WTC11 (cell line): ENCODE measurements around the gene SLC8A1. TPM values are rescaled to one million over a fixed set of nuclear protein-coding genes. Genes with fewer than 3 reads are reported as not detected.

Source experiments
- ATAC-seq: fragments of 200-7000 bp; cut with Tn5 transposase; 2 replicates; pipeline ENCODE4 v1.10.0; 2021; ENCODE audit warnings: mild to moderate bottlenecking, moderate library complexity
- CTCF ChIA-PET: fragments of 300-600 bp; sonication (Branson Sonifier 250); formaldehyde crosslinking; loops from one replicate; lab custom pipeline; 2021; ENCODE audit warnings: antibody characterized with exemption; lab: Charles Lee
- POLR2A ChIA-PET: fragments of 350-600 bp; sonication (Branson Sonifier 250); formaldehyde crosslinking; loops from one replicate; lab custom pipeline; 2021; ENCODE audit warnings: antibody characterized with exemption; lab: Charles Lee
- DNase-seq: peaks from one replicate; pipeline ENCODE4 v3.0.0; 2021; ENCODE audit warnings: low spot score
- H3K27ac Mint-ChIP-seq: 2 replicates; pipeline ENCODE4 v1.8.0; 2021; ENCODE audit warnings: mixed read lengths
- H3K27me3 Mint-ChIP-seq: 2 replicates; pipeline ENCODE4 v1.8.0; 2021; ENCODE audit warnings: low read depth, mild to moderate bottlenecking, moderate library complexity, mixed read lengths
- H3K36me3 Mint-ChIP-seq: 2 replicates; pipeline ENCODE4 v1.8.0; 2021; ENCODE audit warnings: mixed read lengths
- H3K4me1 Mint-ChIP-seq: 2 replicates; pipeline ENCODE4 v1.8.0; 2022; ENCODE audit warnings: mixed read lengths
- H3K4me3 Mint-ChIP-seq: 2 replicates; pipeline ENCODE4 v1.8.0; 2021; ENCODE audit warnings: mild to moderate bottlenecking, moderate library complexity, mixed read lengths
- H3K9me3 Mint-ChIP-seq: 2 replicates; pipeline ENCODE4 v1.8.0; 2021; ENCODE audit warnings: mixed read lengths
- ELF4 ChIP-seq: sonication (generic); formaldehyde crosslinking; IDR thresholded peaks from 2 replicates; pipeline ENCODE4 v1.8.1; 2022; ENCODE audit warnings: low read depth, mild to moderate bottlenecking, moderate library complexity, missing genetic modification reagents
- ESRRA ChIP-seq: sonication (generic); formaldehyde crosslinking; IDR thresholded peaks from 2 replicates; pipeline ENCODE4 v1.8.1; 2022; ENCODE audit warnings: mild to moderate bottlenecking, missing genetic modification reagents, borderline replicate concordance
- ETV6 ChIP-seq: sonication (generic); formaldehyde crosslinking; IDR thresholded peaks from 2 replicates; pipeline ENCODE4 v1.8.1; 2022; ENCODE audit warnings: mild to moderate bottlenecking, missing genetic modification reagents
- FOXJ3 ChIP-seq: sonication (generic); formaldehyde crosslinking; IDR thresholded peaks from 2 replicates; pipeline ENCODE4 v1.9.0; 2021; ENCODE audit warnings: missing genetic modification reagents, mild to moderate bottlenecking, borderline replicate concordance
- FOXK1 ChIP-seq: sonication (generic); formaldehyde crosslinking; IDR thresholded peaks from 2 replicates; pipeline ENCODE4 v1.8.0; 2022; ENCODE audit warnings: mild to moderate bottlenecking, moderate library complexity, missing genetic modification reagents
- FOXP1 ChIP-seq: sonication (generic); formaldehyde crosslinking; IDR thresholded peaks from 2 replicates; pipeline ENCODE4 v1.8.0; 2022; ENCODE audit warnings: missing genetic modification reagents, mild to moderate bottlenecking, moderate library complexity, borderline replicate concordance
- GABPB1 ChIP-seq: sonication (generic); formaldehyde crosslinking; IDR thresholded peaks from 2 replicates; pipeline ENCODE4 v1.8.1; 2023; ENCODE audit warnings: mild to moderate bottlenecking, missing genetic modification reagents
- GRHL2 ChIP-seq: fragments of 250-450 bp; sonication (Bioruptor Pico); IDR thresholded peaks from 2 replicates; pipeline ENCODE4 v1.8.0; 2022; ENCODE audit warnings: mild to moderate bottlenecking, moderate library complexity; ENCODE audit not compliant: insufficient replicate concordance, severe bottlenecking
- GTF2I ChIP-seq: fragments of 250-450 bp; sonication (Bioruptor Pico); conservative IDR thresholded peaks from 2 replicates; pipeline ENCODE4 v1.4.0; 2021; ENCODE audit warnings: mild to moderate bottlenecking
- HMGA2 ChIP-seq: fragments of 250-450 bp; sonication (Bioruptor Pico); IDR thresholded peaks from 2 replicates; pipeline ENCODE4 v1.4.0; 2021; ENCODE audit warnings: mild to moderate bottlenecking, moderate library complexity
- MXD4 ChIP-seq: fragments of 250-450 bp; sonication (Bioruptor Pico); IDR thresholded peaks from 2 replicates; pipeline ENCODE4 v1.8.0; 2021; ENCODE audit warnings: mild to moderate bottlenecking, moderate library complexity, borderline replicate concordance
- OVOL2 ChIP-seq: fragments of 250-450 bp; sonication (Bioruptor Pico); IDR thresholded peaks from 2 replicates; pipeline ENCODE4 v1.9.0; 2021; ENCODE audit warnings: mild to moderate bottlenecking, borderline replicate concordance
- PRRX2 ChIP-seq: fragments of 250-450 bp; sonication (Bioruptor Pico); IDR thresholded peaks from 2 replicates; pipeline ENCODE4 v1.8.0; 2021; ENCODE audit warnings: mild to moderate bottlenecking
- SMAD3 ChIP-seq: sonication (generic); formaldehyde crosslinking; IDR thresholded peaks from 2 replicates; pipeline ENCODE4 v1.8.0; 2022; ENCODE audit warnings: missing genetic modification reagents, mild to moderate bottlenecking, borderline replicate concordance
- STAT6 ChIP-seq: sonication (generic); formaldehyde crosslinking; conservative IDR thresholded peaks from 2 replicates; pipeline ENCODE4 v1.8.1; 2023; ENCODE audit warnings: mild to moderate bottlenecking, low read depth, missing genetic modification reagents, moderate library complexity
- TCF7 ChIP-seq: sonication (generic); formaldehyde crosslinking; IDR thresholded peaks from 2 replicates; pipeline ENCODE4 v1.8.0; 2022; ENCODE audit warnings: mild to moderate bottlenecking, low read depth, missing genetic modification reagents, moderate library complexity
- USF2 ChIP-seq: sonication (generic); formaldehyde crosslinking; IDR thresholded peaks from 2 replicates; pipeline ENCODE4 v1.8.1; 2023; ENCODE audit warnings: mild to moderate bottlenecking, missing genetic modification reagents, moderate library complexity
- ZBTB21 ChIP-seq: sonication (generic); formaldehyde crosslinking; IDR thresholded peaks from 2 replicates; pipeline ENCODE4 v1.8.1; 2023; ENCODE audit warnings: mild to moderate bottlenecking, missing genetic modification reagents, borderline replicate concordance
- ZBTB43 ChIP-seq: sonication (generic); formaldehyde crosslinking; IDR thresholded peaks from 2 replicates; pipeline ENCODE4 v1.8.1; 2023; ENCODE audit warnings: mild to moderate bottlenecking, missing genetic modification reagents
- ZMAT4 ChIP-seq: fragments of 250-450 bp; sonication (Bioruptor Pico); IDR thresholded peaks from 2 replicates; pipeline ENCODE4 v1.9.0; 2021; ENCODE audit warnings: mild to moderate bottlenecking
- ZNF138 ChIP-seq: sonication (generic); formaldehyde crosslinking; conservative IDR thresholded peaks from 2 replicates; pipeline ENCODE4 v1.8.1; 2022; ENCODE audit warnings: mild to moderate bottlenecking, moderate library complexity, missing genetic modification reagents
- ZNF396 ChIP-seq: fragments of 250-450 bp; sonication (Bioruptor Pico); IDR thresholded peaks from 2 replicates; pipeline ENCODE4 v1.8.0; 2021; ENCODE audit warnings: mild to moderate bottlenecking, moderate library complexity, borderline replicate concordance
- ZNF416 ChIP-seq: fragments of 250-450 bp; sonication (Bioruptor Pico); IDR thresholded peaks from 2 replicates; pipeline ENCODE4 v1.9.0; 2021; ENCODE audit warnings: mild to moderate bottlenecking, inconsistent platforms
- ZNF423 ChIP-seq: fragments of 250-450 bp; sonication (Bioruptor Pico); IDR thresholded peaks from 2 replicates; pipeline ENCODE4 v2.1.2; 2022; ENCODE audit warnings: mild to moderate bottlenecking, moderate library complexity
- total RNA-seq: library from RNA; stranded (reverse); gene quantifications from 3 replicates; pipeline ENCODE4 v1.2.3, GENCODE V29; 2021

Gene SLC8A1
- total RNA-seq, 1 experiment from 2014 or later, result 2.6 TPM

- peaks cover 17% of the 10 kb centered on the region for H3K4me1 Mint-ChIP-seq
- DNase-seq (no peak), ATAC-seq (no peak)
- no peak overlapping the region for H3K4me3 Mint-ChIP-seq
- POLR2A ChIA-PET, result no interaction called here
- H3K27me3 Mint-ChIP-seq, result no peaks in the 10 kb centered on the region
- H3K36me3 Mint-ChIP-seq, result no peaks in the 10 kb centered on the region
- H3K9me3 Mint-ChIP-seq, result no peaks in the 10 kb centered on the region
- CTCF ChIA-PET, result no interaction called here
- no peak overlapping the region for H3K27ac Mint-ChIP-seq
- TF ChIP-seq STAT6 (CRISPR knock-in tag), result no peak
- no peak for TF ChIP-seq GTF2I
- no peak for TF ChIP-seq ZMAT4 (CRISPR knock-in tag)
- TF ChIP-seq USF2 (CRISPR knock-in tag), result no peak
- TF ChIP-seq OVOL2, result no peak
- TF ChIP-seq ZNF396, result no peak
- no peak for TF ChIP-seq ZBTB43 (CRISPR knock-in tag)
- no peak for TF ChIP-seq ELF4 (CRISPR knock-in tag)
- no peak for TF ChIP-seq FOXK1 (CRISPR knock-in tag)
- no peak for TF ChIP-seq PRRX2 (CRISPR knock-in tag)
- no peak for TF ChIP-seq GABPB1 (CRISPR knock-in tag)
- no peak for TF ChIP-seq FOXJ3 (CRISPR knock-in tag)
- no peak for TF ChIP-seq ESRRA (CRISPR knock-in tag)
Observed at GRCh38 chr2:40270372-40270771, 181.5 kb downstream of the SLC8A1 start.

- Mint-ChIP-seq H3K9me3 (no peaks in the 10 kb centered on the region), H3K27me3 (no peaks in the 10 kb centered on the region), H3K4me3 (no peak overlapping the region), H3K36me3 (no peaks in the 10 kb centered on the region), H3K4me1 (peaks cover 17% of the 10 kb centered on the region), H3K27ac (no peak overlapping the region)
- DNase-seq (no peak), ATAC-seq (no peak)
- CTCF ChIA-PET, result no interaction called here
- POLR2A ChIA-PET, result no interaction called here
- TF ChIP-seq STAT6 (CRISPR knock-in tag), result no peak
- no peak for TF ChIP-seq GRHL2
- TF ChIP-seq TCF7 (CRISPR knock-in tag), result no peak
- no peak for TF ChIP-seq SMAD3 (CRISPR knock-in tag)
- no peak for TF ChIP-seq USF2 (CRISPR knock-in tag)
- TF ChIP-seq MXD4 (CRISPR knock-in tag), result no peak
- TF ChIP-seq ETV6 (CRISPR knock-in tag), result no peak
- no peak for TF ChIP-seq HMGA2 (CRISPR knock-in tag)
- TF ChIP-seq ESRRA (CRISPR knock-in tag), result no peak
- TF ChIP-seq ZNF138, result no peak
- TF ChIP-seq FOXP1, result no peak
- TF ChIP-seq ZBTB21 (CRISPR knock-in tag), result no peak
- no peak for TF ChIP-seq ZNF423
- TF ChIP-seq ZMAT4 (CRISPR knock-in tag), result no peak
- TF ChIP-seq ZNF416, result no peak
Observed at GRCh38 chr2:40268566-40268965, 183.3 kb downstream of the SLC8A1 start.
